Activated CD8-positive, alpha-beta T cell treated with anti-CD3 and anti-CD28 coated beads for 36 hours (primary cell): Measurements from ENCODE around the gene MARCHF6. TPM values are rescaled to one million over a fixed set of nuclear protein-coding genes. Genes with fewer than 3 reads are reported as not detected.

Source experiments
- ATAC-seq: fragments of 200-7000 bp; cut with Tn5 transposase; one replicate; pipeline ENCODE4 v1.10.0; 2021; ENCODE audit warnings: mild to moderate bottlenecking, moderate library complexity
- CTCF ChIA-PET: fragments of 350-600 bp; sonication (Branson Sonifier 250); formaldehyde crosslinking; loops from one replicate; lab custom pipeline; 2021; ENCODE audit warnings: antibody characterized with exemption; lab: Charles Lee
- POLR2A ChIA-PET: fragments of 350-600 bp; sonication (Branson Sonifier 250); formaldehyde crosslinking; loops from one replicate; lab custom pipeline; 2021; ENCODE audit warnings: antibody characterized with exemption; lab: Charles Lee
- DNase-seq: peaks from one replicate; pipeline ENCODE4 v3.0.0-alpha.2; 2020
- H3K27ac Mint-ChIP-seq: one replicate; pipeline ENCODE4 v1.8.0; 2021; ENCODE audit warnings: mild to moderate bottlenecking, mixed read lengths
- H3K27me3 Mint-ChIP-seq: one replicate; pipeline ENCODE4 v1.8.0; 2021; ENCODE audit warnings: mixed read lengths
- H3K36me3 Mint-ChIP-seq: one replicate; pipeline ENCODE4 v1.8.0; 2021; ENCODE audit warnings: low read depth, mixed read lengths
- H3K4me1 Mint-ChIP-seq: one replicate; pipeline ENCODE4 v1.8.0; 2021; ENCODE audit warnings: low read depth, mixed read lengths
- H3K4me3 Mint-ChIP-seq: one replicate; pipeline ENCODE4 v1.8.0; 2021; ENCODE audit warnings: mild to moderate bottlenecking, moderate library complexity, mixed read lengths
- H3K9me3 Mint-ChIP-seq: one replicate; pipeline ENCODE4 v1.8.0; 2021; ENCODE audit warnings: mixed read lengths
- CTCF ChIP-seq: fragments of 200-600 bp; IDR thresholded peaks from one replicate; pipeline ENCODE4 v1.8.0; 2022; ENCODE audit warnings: antibody characterized with exemption, mild to moderate bottlenecking
- intact Hi-C: fragments of 100-400 bp; cut with micrococcal nuclease; formaldehyde crosslinking; loops from one replicate; pipeline ENCODE4 v1.10.0; 2022
- total RNA-seq, 2 experiments: library from RNA; stranded (reverse); gene quantifications; one replicate each; pipeline ENCODE4 v1.2.3, GENCODE V29; 2021

MARCHF6 gene
- total RNA-seq, 2 experiments from 2014 or later: 92.8 to 95.6 TPM

- ChIA-PET POLR2A (interaction anchor here (1.8 kb wide), 1 partner anchor 11 kb away, joined by 10 read pairs; the partner anchor contains the start of gene MARCHF6), CTCF (interaction anchor here (0.7 to 4.6 kb wide), 13 partner anchors 10 to 114 kb away, joined by 3 to 32 read pairs (median 4); partner anchors contain the start of genes ATPSCKMT, CCT5 and MARCHF6)
- Mint-ChIP-seq H3K4me3 (no peak overlapping the region), H3K36me3 (peaks cover 27% of the 10 kb centered on the region), H3K27me3 (no peaks in the 10 kb centered on the region), H3K4me1 (peaks cover 67% of the 10 kb centered on the region), H3K9me3 (no peaks in the 10 kb centered on the region), H3K27ac (no peak overlapping the region)
- no peak for ATAC-seq
- intact Hi-C loops: no loop called here
- DNase-seq: no peak
- TF ChIP-seq CTCF: no peak
Observed at GRCh38 chr5:10364186-10364689, 10.7 kb downstream of the MARCHF6 start.

GRCh38 chr5:10365782-10366181 lies 12.3 kb downstream of the MARCHF6 start:
- ATAC-seq (no peak), DNase-seq (no peak)
- no peaks in the 10 kb centered on the region for H3K9me3 Mint-ChIP-seq
- CTCF ChIA-PET: interaction anchor here (4.6 kb wide), 1 partner anchor 82 kb away, joined by 32 read pairs; no protein-coding TSS in a partner anchor
- POLR2A ChIA-PET: no interaction called here
- H3K4me3 Mint-ChIP-seq: no peak overlapping the region
- peaks cover 27% of the 10 kb centered on the region for H3K36me3 Mint-ChIP-seq
- H3K4me1 Mint-ChIP-seq: peaks cover 67% of the 10 kb centered on the region
- no peak overlapping the region for H3K27ac Mint-ChIP-seq
- no peaks in the 10 kb centered on the region for H3K27me3 Mint-ChIP-seq
- intact Hi-C loops: no loop called here
- no peak for TF ChIP-seq CTCF

GRCh38 chr5:10366310-10367272 lies 13.1 kb downstream of the MARCHF6 start:
- H3K27ac Mint-ChIP-seq: peak overlapping the region; percentile 25
- no peaks in the 10 kb centered on the region for H3K27me3 Mint-ChIP-seq
- peaks cover 27% of the 10 kb centered on the region for H3K36me3 Mint-ChIP-seq
- peaks cover 66% of the 10 kb centered on the region for H3K4me1 Mint-ChIP-seq
- ATAC-seq: no peak
- no peak overlapping the region for H3K4me3 Mint-ChIP-seq
- POLR2A ChIA-PET: interaction anchor here (2.9 kb wide), 1 partner anchor 13 kb away, joined by 7 read pairs; the partner anchor contains the start of gene MARCHF6
- CTCF ChIA-PET: interaction anchor here (0.6 to 4.6 kb wide), 3 partner anchors 11 to 83 kb away, joined by 3 to 32 read pairs (median 6); no protein-coding TSS in a partner anchor
- no peak for DNase-seq
- no peak for TF ChIP-seq CTCF
- intact Hi-C loops: no loop called here
- no peaks in the 10 kb centered on the region for H3K9me3 Mint-ChIP-seq

GRCh38 chr5:10367579-10367978 lies 14.1 kb downstream of the MARCHF6 start:
- Mint-ChIP-seq H3K36me3 (peaks cover 27% of the 10 kb centered on the region), H3K4me3 (no peak overlapping the region), H3K27ac (peak overlapping the region; percentile 7), H3K27me3 (no peaks in the 10 kb centered on the region), H3K4me1 (peaks cover 68% of the 10 kb centered on the region), H3K9me3 (no peaks in the 10 kb centered on the region)
- no peak for TF ChIP-seq CTCF
- POLR2A ChIA-PET: interaction anchor here (1.6 to 2.9 kb wide), 3 partner anchors 10 to 14 kb away, joined by 5 to 7 read pairs (median 7); partner anchors contain the start of gene MARCHF6
- intact Hi-C loops: no loop called here
- CTCF ChIA-PET: interaction anchor here (0.8 to 1.8 kb wide), 7 partner anchors 10 to 260 kb away, joined by 3 to 11 read pairs (median 5); partner anchors contain the start of gene MARCHF6
- DNase-seq (no peak), ATAC-seq (no peak)
